Measurements from ENCODE around the gene MAP3K13.

Gene MAP3K13

GRCh38 chr3:185519021-185519420, 156.1 kb downstream of the MAP3K13 start:
- DNase-seq, result no peak

- no peak for DNase-seq
Measured at GRCh38 chr3:185521349-185522138, 158.6 kb downstream of the MAP3K13 start.

- no peak for DNase-seq
Measured at GRCh38 chr3:185526349-185526951, 163.5 kb downstream of the MAP3K13 start.

- DNase-seq, result peak; percentile 28
Measured at GRCh38 chr3:185527364-185527763, 164.4 kb downstream of the MAP3K13 start.

GRCh38 chr3:185528532-185528931, 165.6 kb downstream of the MAP3K13 start:
- no peak for DNase-seq

- DNase-seq, result no peak
Measured at GRCh38 chr3:185530856-185531255, 167.9 kb downstream of the MAP3K13 start.

GRCh38 chr3:185532901-185533300, 170.0 kb downstream of the MAP3K13 start:
- DNase-seq, result no peak

GRCh38 chr3:185534511-185534910, 171.6 kb downstream of the MAP3K13 start:
- peak; percentile 83 for DNase-seq

- peak; percentile 99 for DNase-seq
Measured at GRCh38 chr3:185537369-185537970, 174.5 kb downstream of the MAP3K13 start.

Measured in NCI-H226 (cell line).